ENCODE data around the gene EPC1. TPM values are rescaled to one million over a fixed set of nuclear protein-coding genes. Genes with fewer than 3 reads are reported as not detected.

EPC1 gene
- total and polyA plus RNA-seq, 10 of the 15 experiments (the other 5 are each of a cell fraction or from before 2014, with no cell fraction given) = 6.8 to 59.2 (median 19.4) TPM

DNA sequence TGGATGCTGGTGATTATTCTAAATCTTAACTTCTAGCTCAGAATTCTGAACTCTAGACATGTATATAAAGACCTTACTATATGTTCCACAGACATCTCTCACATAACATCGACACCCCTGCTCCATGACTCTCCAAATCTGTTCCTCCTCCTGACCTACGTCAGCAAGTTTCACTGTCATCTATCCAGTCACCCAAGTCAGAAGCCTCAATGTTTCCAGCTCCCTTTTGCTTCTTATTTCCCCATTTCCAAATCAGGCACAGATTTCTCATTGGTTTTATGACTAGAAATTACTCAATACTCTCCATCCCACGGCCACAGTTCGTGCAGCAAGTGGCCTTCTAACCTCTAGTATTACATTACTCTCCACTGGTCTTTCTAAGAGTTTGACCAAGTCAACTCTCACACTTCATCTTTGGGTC lies 28.5 kb downstream of the EPC1 start (continued):
- 0 out of 2 replicates have a peak, but pooled peaks have one; percentile 42 for TF ChIP-seq BMI1 (IDR thresholded peaks at IDR 0.05; ENCODE audit: borderline replicate concordance)
- no peak for TF ChIP-seq RAD21 (IDR thresholded peaks at IDR 0.05; ENCODE audit: insufficient read depth, low read depth, low read length)
- TF ChIP-seq HCFC1 (IDR thresholded peaks at IDR 0.05; ENCODE audit: low read length) = no peak
- TF ChIP-seq, protein P1, sequence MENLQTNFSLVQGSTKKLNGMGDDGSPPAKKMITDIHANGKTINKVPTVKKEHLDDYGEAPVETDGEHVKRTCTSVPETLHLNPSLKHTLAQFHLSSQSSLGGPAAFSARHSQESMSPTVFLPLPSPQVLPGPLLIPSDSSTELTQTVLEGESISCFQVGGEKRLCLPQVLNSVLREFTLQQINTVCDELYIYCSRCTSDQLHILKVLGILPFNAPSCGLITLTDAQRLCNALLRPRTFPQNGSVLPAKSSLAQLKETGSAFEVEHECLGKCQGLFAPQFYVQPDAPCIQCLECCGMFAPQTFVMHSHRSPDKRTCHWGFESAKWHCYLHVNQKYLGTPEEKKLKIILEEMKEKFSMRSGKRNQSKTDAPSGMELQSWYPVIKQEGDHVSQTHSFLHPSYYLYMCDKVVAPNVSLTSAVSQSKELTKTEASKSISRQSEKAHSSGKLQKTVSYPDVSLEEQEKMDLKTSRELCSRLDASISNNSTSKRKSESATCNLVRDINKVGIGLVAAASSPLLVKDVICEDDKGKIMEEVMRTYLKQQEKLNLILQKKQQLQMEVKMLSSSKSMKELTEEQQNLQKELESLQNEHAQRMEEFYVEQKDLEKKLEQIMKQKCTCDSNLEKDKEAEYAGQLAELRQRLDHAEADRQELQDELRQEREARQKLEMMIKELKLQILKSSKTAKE (IDR thresholded peaks at IDR 0.05; ENCODE audit: low read depth, poor library complexity, severe bottlenecking) = peak; percentile 31
- TF ChIP-seq, protein P2, sequence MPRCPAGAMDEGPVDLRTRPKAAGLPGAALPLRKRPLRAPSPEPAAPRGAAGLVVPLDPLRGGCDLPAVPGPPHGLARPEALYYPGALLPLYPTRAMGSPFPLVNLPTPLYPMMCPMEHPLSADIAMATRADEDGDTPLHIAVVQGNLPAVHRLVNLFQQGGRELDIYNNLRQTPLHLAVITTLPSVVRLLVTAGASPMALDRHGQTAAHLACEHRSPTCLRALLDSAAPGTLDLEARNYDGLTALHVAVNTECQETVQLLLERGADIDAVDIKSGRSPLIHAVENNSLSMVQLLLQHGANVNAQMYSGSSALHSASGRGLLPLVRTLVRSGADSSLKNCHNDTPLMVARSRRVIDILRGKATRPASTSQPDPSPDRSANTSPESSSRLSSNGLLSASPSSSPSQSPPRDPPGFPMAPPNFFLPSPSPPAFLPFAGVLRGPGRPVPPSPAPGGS (IDR thresholded peaks at IDR 0.05; ENCODE audit: borderline replicate concordance, insufficient read depth, low read depth, low read length, poor library complexity, severe bottlenecking) = peak; percentile 33
- TF ChIP-seq, protein P3, sequence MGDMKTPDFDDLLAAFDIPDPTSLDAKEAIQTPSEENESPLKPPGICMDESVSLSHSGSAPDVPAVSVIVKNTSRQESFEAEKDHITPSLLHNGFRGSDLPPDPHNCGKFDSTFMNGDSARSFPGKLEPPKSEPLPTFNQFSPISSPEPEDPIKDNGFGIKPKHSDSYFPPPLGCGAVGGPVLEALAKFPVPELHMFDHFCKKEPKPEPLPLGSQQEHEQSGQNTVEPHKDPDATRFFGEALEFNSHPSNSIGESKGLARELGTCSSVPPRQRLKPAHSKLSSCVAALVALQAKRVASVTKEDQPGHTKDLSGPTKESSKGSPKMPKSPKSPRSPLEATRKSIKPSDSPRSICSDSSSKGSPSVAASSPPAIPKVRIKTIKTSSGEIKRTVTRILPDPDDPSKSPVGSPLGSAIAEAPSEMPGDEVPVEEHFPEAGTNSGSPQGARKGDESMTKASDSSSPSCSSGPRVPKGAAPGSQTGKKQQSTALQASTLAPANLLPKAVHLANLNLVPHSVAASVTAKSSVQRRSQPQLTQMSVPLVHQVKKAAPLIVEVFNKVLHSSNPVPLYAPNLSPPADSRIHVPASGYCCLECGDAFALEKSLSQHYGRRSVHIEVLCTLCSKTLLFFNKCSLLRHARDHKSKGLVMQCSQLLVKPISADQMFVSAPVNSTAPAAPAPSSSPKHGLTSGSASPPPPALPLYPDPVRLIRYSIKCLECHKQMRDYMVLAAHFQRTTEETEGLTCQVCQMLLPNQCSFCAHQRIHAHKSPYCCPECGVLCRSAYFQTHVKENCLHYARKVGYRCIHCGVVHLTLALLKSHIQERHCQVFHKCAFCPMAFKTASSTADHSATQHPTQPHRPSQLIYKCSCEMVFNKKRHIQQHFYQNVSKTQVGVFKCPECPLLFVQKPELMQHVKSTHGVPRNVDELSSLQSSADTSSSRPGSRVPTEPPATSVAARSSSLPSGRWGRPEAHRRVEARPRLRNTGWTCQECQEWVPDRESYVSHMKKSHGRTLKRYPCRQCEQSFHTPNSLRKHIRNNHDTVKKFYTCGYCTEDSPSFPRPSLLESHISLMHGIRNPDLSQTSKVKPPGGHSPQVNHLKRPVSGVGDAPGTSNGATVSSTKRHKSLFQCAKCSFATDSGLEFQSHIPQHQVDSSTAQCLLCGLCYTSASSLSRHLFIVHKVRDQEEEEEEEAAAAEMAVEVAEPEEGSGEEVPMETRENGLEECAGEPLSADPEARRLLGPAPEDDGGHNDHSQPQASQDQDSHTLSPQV (IDR thresholded peaks at IDR 0.05) = no peak; the same call in 1 of the 2 replicates
- TF ChIP-seq ATF7 (IDR thresholded peaks at IDR 0.05; ENCODE audit: low read depth) = peak; percentile 66
- TF ChIP-seq ZNF274 (IDR thresholded peaks at IDR 0.05; ENCODE audit: insufficient read depth, insufficient read length) = no peak
- TF ChIP-seq RBBP5 (conservative IDR thresholded peaks at IDR 0.05) = no peak
- TF ChIP-seq, protein P4, sequence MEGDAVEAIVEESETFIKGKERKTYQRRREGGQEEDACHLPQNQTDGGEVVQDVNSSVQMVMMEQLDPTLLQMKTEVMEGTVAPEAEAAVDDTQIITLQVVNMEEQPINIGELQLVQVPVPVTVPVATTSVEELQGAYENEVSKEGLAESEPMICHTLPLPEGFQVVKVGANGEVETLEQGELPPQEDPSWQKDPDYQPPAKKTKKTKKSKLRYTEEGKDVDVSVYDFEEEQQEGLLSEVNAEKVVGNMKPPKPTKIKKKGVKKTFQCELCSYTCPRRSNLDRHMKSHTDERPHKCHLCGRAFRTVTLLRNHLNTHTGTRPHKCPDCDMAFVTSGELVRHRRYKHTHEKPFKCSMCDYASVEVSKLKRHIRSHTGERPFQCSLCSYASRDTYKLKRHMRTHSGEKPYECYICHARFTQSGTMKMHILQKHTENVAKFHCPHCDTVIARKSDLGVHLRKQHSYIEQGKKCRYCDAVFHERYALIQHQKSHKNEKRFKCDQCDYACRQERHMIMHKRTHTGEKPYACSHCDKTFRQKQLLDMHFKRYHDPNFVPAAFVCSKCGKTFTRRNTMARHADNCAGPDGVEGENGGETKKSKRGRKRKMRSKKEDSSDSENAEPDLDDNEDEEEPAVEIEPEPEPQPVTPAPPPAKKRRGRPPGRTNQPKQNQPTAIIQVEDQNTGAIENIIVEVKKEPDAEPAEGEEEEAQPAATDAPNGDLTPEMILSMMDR (IDR thresholded peaks at IDR 0.05 in 2 of 3, conservative IDR thresholded peaks at IDR 0.05 in 1 of 3; ENCODE audit: control insufficient read depth in 2 of 3, extremely low read depth in 1 of 3, insufficient read depth in 1 of 3, low read depth in 3 of 3, low read length in 3 of 3) = no peak
- TF ChIP-seq, protein P5, sequence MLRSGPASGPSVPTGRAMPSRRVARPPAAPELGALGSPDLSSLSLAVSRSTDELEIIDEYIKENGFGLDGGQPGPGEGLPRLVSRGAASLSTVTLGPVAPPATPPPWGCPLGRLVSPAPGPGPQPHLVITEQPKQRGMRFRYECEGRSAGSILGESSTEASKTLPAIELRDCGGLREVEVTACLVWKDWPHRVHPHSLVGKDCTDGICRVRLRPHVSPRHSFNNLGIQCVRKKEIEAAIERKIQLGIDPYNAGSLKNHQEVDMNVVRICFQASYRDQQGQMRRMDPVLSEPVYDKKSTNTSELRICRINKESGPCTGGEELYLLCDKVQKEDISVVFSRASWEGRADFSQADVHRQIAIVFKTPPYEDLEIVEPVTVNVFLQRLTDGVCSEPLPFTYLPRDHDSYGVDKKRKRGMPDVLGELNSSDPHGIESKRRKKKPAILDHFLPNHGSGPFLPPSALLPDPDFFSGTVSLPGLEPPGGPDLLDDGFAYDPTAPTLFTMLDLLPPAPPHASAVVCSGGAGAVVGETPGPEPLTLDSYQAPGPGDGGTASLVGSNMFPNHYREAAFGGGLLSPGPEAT (IDR thresholded peaks at IDR 0.05; ENCODE audit: low read depth) = peak; percentile 59
- peak; percentile 51 for TF ChIP-seq DPF2 (IDR thresholded peaks at IDR 0.05)
- peak; percentile 73 for TF ChIP-seq JUNB (IDR thresholded peaks at IDR 0.05)
- TF ChIP-seq SIX5 (IDR thresholded peaks at IDR 0.05; ENCODE audit: low read depth, low read length, severe bottlenecking) = no peak
- peak; percentile 48; the same call in 1 of the 3 replicates for TF ChIP-seq POU2F2 (IDR thresholded peaks at IDR 0.05; ENCODE audit: borderline replicate concordance, low read depth, low read length)
- peak; percentile 49 for TF ChIP-seq MEF2B (IDR thresholded peaks at IDR 0.05; ENCODE audit: partially characterized antibody, poor library complexity, severe bottlenecking)
- no peak for TF ChIP-seq EZH2 (IDR thresholded peaks at IDR 0.05; ENCODE audit: borderline replicate concordance, control insufficient read depth, low read depth, low read length)
- TF ChIP-seq MTA2 (IDR thresholded peaks at IDR 0.05; ENCODE audit: low read depth) = peak; percentile 81; the same call in 1 of the 2 replicates

Measured in GM12878 (cell line).